OCI-LY3 (cell line): ENCODE measurements around the gene GPR137.

Source experiments
- H2AFZ ChIP-seq: fragments of 200-600, 300-600 bp; shearing (Covaris generic); 2 replicates; pipeline ENCODE4 v1.6.0; 2014; ENCODE audit warnings: antibody characterized with exemption, low read depth, low read length
- H3K27ac ChIP-seq: fragments of 200-600, 300-600 bp; sonication (generic); 2 replicates; pipeline ENCODE4 v1.5.1; 2014; ENCODE audit warnings: mild to moderate bottlenecking, low read length, moderate library complexity, mixed read lengths
- H3K27me3 ChIP-seq: fragments of 200-600, 300-600 bp; sonication (generic); 2 replicates; pipeline ENCODE4 v1.6.1; 2014; ENCODE audit warnings: low read depth, low read length, mixed read lengths
- H3K36me3 ChIP-seq: fragments of 200-600, 300-600 bp; sonication (generic); replicated peaks from 2 replicates; pipeline ENCODE3; 2014; ENCODE audit warnings: low read depth, low read length, mixed read lengths
- H3K4me1 ChIP-seq: fragments of 300-600, 200-600 bp; sonication (generic); 2 replicates; pipeline ENCODE4 v1.6.1; 2014; ENCODE audit warnings: low read length, mixed read lengths
- H3K4me2 ChIP-seq: fragments of 200-600, 300-600 bp; sonication (generic); 2 replicates; pipeline ENCODE4 v1.6.1; 2014; ENCODE audit warnings: low read length, mixed read lengths
- H3K4me3 ChIP-seq: fragments of 300-600, 200-600 bp; sonication (generic); 2 replicates; pipeline ENCODE4 v1.5.1; 2014; ENCODE audit warnings: antibody characterized with exemption, mild to moderate bottlenecking, low read length, moderate library complexity
- H3K79me2 ChIP-seq: fragments of 300-600, 200-600 bp; shearing (Covaris generic); 2 replicates; pipeline ENCODE4 v1.6.1; 2014; ENCODE audit warnings: mild to moderate bottlenecking, low read length, mixed read lengths
- H3K9ac ChIP-seq: fragments of 300-600, 200-600 bp; shearing (Covaris generic); 2 replicates; pipeline ENCODE4 v1.6.0; 2014; ENCODE audit warnings: mild to moderate bottlenecking, low read length, moderate library complexity
- H3K9me3 ChIP-seq: fragments of 200-600, 300-600 bp; shearing (Covaris generic); 2 replicates; pipeline ENCODE4 v1.6.1; 2014; ENCODE audit warnings: low read length, mixed read lengths; ENCODE audit not compliant: insufficient read depth
- H4K20me1 ChIP-seq: fragments of 200-600, 300-600 bp; sonication (generic); 2 replicates; pipeline ENCODE4 v1.6.1; 2016; ENCODE audit warnings: low read length, mixed read lengths; ENCODE audit not compliant: insufficient read depth
- CTCF ChIP-seq: fragments of 200-600, 300-600 bp; sonication (generic); IDR thresholded peaks from 2 replicates; pipeline ENCODE4 v1.5.1; 2014; ENCODE audit warnings: antibody characterized with exemption, low read length, low read depth
- EZH2phosphoT487 ChIP-seq: fragments of 200-600 bp; shearing (Covaris generic); IDR thresholded peaks from 2 replicates; pipeline ENCODE4 v1.6.1; 2018; ENCODE audit warnings: antibody characterized with exemption, mixed run types, low read depth

Gene GPR137

GRCh38 chr11:64241491-64242374 is 43.9 kb upstream of the GPR137 start:
- Histone ChIP-seq H3K4me2 (peak overlapping the region; percentile 89), H3K4me1 (peaks cover 56% of the 10 kb centered on the region), H2AFZ (no peak overlapping the region), H3K27me3 (no peaks in the 10 kb centered on the region), H3K9ac (peak overlapping the region; percentile 88), H3K36me3 (peaks cover 41% of the 10 kb centered on the region), H3K27ac (peak overlapping the region; percentile 73), H3K9me3 (no peaks in the 10 kb centered on the region), H3K4me3 (peak overlapping the region; percentile 84), H4K20me1 (0 out of 2 replicates have a peak, but pooled peaks cover 3% of the 10 kb centered on the region), H3K79me2 (peaks cover 55% of the 10 kb centered on the region)
- no peak for TF ChIP-seq EZH2phosphoT487
- no peak for TF ChIP-seq CTCF

DNA sequence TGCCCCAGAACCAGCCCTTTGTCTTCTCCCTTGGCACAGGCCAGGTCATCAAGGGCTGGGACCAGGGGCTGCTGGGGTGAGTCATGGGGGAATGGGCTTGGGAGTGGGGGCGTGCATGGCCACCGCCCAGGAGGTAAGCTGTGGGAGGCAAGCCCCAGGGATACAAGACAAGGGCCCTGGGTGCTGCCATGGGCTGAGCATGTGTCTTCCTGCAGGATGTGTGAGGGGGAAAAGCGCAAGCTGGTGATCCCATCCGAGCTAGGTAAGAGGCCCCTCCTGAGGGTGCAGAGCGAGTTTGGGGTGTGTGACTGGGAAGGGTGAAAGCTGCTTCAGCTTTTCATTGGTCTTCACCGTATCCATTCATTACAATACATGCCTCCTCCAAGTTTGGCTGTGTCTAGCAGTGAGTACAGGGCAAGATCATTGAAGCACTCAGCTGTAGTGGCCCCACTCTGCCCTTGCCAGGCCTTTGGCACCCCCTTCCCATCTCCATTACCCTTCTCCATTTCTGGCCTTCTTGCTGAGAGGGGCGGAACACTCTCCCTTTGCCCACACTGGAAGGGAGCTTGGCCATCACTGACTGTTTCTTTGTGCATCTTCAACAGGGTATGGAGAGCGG is 42.3 kb upstream of the GPR137 start:
- Histone ChIP-seq H3K9ac (no peak overlapping the region), H3K4me2 (peak overlapping the region; percentile 89), H2AFZ (no peak overlapping the region), H4K20me1 (0 out of 2 replicates have a peak, but pooled peaks cover 3% of the 10 kb centered on the region), H3K36me3 (peaks cover 29% of the 10 kb centered on the region), H3K79me2 (peaks cover 59% of the 10 kb centered on the region), H3K27me3 (no peaks in the 10 kb centered on the region), H3K9me3 (no peaks in the 10 kb centered on the region), H3K4me3 (no peak overlapping the region), H3K27ac (no peak overlapping the region), H3K4me1 (peaks cover 50% of the 10 kb centered on the region)
- TF ChIP-seq CTCF (no peak), EZH2phosphoT487 (no peak)

DNA sequence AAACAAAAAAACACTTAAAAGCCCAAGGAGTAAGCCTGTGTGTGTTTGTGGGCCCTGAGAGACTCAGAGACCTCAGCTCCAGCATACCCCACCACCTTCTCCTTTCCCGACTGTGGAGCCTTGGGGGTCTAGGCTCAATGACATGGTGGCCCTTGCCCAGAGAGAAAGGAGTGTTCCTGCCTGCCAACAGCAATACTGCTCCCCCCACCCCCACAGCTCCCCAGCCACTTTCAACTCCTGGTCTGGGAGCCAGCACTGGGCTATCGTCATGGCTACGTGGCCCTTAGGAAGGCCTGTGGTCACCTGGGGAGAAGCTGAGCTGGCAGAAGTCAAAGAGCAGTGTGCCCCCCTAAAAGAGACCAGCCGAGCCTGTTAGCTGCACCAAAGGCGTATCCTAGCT is 41.5 kb upstream of the GPR137 start:
- TF ChIP-seq EZH2phosphoT487 (no peak), CTCF (no peak)
- no peaks in the 10 kb centered on the region for H3K9me3 ChIP-seq
- peaks cover 59% of the 10 kb centered on the region for H3K79me2 ChIP-seq
- 0 out of 2 replicates have a peak, but pooled peaks cover 3% of the 10 kb centered on the region for H4K20me1 ChIP-seq
- no peak overlapping the region for H2AFZ ChIP-seq
- H3K36me3 ChIP-seq = peaks cover 22% of the 10 kb centered on the region
- H3K27me3 ChIP-seq = no peaks in the 10 kb centered on the region
- H3K27ac ChIP-seq = no peak overlapping the region
- H3K4me1 ChIP-seq = peaks cover 42% of the 10 kb centered on the region
- no peak overlapping the region for H3K9ac ChIP-seq
- H3K4me3 ChIP-seq = no peak overlapping the region
- no peak overlapping the region for H3K4me2 ChIP-seq

DNA sequence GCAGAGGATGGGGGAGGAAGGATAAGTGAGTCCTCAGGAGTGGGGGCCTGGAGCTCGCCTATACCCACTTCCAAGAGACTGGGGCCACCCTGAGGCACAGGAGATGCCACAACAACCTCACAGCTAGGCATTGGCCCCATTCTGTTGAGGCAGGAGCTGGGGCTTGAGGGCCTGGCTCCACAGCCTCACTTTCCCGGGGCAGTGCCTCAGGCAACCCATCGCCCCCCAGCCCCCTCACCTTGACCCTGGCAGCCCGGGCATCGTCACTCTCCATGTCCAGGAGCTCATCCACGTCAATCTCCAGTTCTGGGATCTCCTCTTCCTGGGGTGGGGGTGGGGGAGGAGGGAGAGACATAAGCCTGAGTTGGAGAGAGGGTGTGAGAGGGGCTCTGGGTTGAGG is 40.7 kb upstream of the GPR137 start:
- Histone ChIP-seq H3K4me1 (peaks cover 36% of the 10 kb centered on the region), H3K4me3 (peak overlapping the region; percentile 97), H3K4me2 (peak overlapping the region; percentile 87), H3K9me3 (no peaks in the 10 kb centered on the region), H3K79me2 (peaks cover 59% of the 10 kb centered on the region), H4K20me1 (0 out of 2 replicates have a peak, but pooled peaks cover 3% of the 10 kb centered on the region), H3K36me3 (peaks cover 19% of the 10 kb centered on the region), H3K27ac (peak overlapping the region; percentile 78), H3K27me3 (no peaks in the 10 kb centered on the region), H2AFZ (no peak overlapping the region), H3K9ac (peak overlapping the region; percentile 100)
- no peak for TF ChIP-seq EZH2phosphoT487
- TF ChIP-seq CTCF = no peak
